K562 (cell line): Measurements from ENCODE around the gene PTPN11. TPM values are rescaled to one million over a fixed set of nuclear protein-coding genes. Genes with fewer than 3 reads are reported as not detected.

Source experiments
- ARID2 ChIP-seq: fragments of 450-650 bp; IDR thresholded peaks from 2 replicates; pipeline ENCODE4 v1.6.1; 2017; ENCODE audit warnings: antibody characterized with exemption, mild to moderate bottlenecking
- ATF1 ChIP-seq, 2 experiments: fragments of 450-650 bp in 1 of 2; IDR thresholded peaks; 2 replicates each; pipeline ENCODE4 v1.6.1; 2016; ENCODE audit warnings: missing compliant biosample characterization in 1 of 2, missing genetic modification characterization in 1 of 2
- BMI1 ChIP-seq: fragments of 150-350 bp; IDR thresholded peaks from 2 replicates; pipeline ENCODE4 v1.6.1; 2014; ENCODE audit warnings: low read length
- CC2D1A ChIP-seq: fragments of 450-650 bp; IDR thresholded peaks from 2 replicates; pipeline ENCODE4 v1.6.1; 2017; ENCODE audit warnings: mild to moderate bottlenecking
- COPS2 ChIP-seq: fragments of 450-650 bp; conservative IDR thresholded peaks from 2 replicates; pipeline ENCODE4 v1.6.1; 2016; ENCODE audit warnings: mild to moderate bottlenecking, moderate library complexity
- HOXB6 ChIP-seq: fragments of 250-450 bp; sonication (Bioruptor Pico); IDR thresholded peaks from 2 replicates; pipeline ENCODE4 v1.5.1; 2022; ENCODE audit warnings: mild to moderate bottlenecking, borderline replicate concordance
- KLF13 ChIP-seq: fragments of 450-650 bp; IDR thresholded peaks from 2 replicates; pipeline ENCODE4 v1.6.1; 2016; ENCODE audit warnings: missing genetic modification characterization, low read depth, mild to moderate bottlenecking, missing compliant biosample characterization, moderate library complexity, borderline replicate concordance
- MCM3 ChIP-seq: fragments of 450-650 bp; IDR thresholded peaks from 2 replicates; pipeline ENCODE4 v1.6.1; 2016
- MCM5 ChIP-seq: fragments of 450-650 bp; IDR thresholded peaks from 2 replicates; pipeline ENCODE4 v1.6.1; 2016; ENCODE audit warnings: low read depth
- NRF1 ChIP-seq, 2 experiments: fragments of 450-650 bp; IDR thresholded peaks in 1 of 2; conservative IDR thresholded peaks in 1 of 2; 2 replicates each; pipeline ENCODE4 v1.6.1; 2014; ENCODE audit warnings: mild to moderate bottlenecking in 2 of 2
- RAD21 ChIP-seq, 2 experiments: fragments of 250-450 bp in 1 of 2; fragments of 450-650 bp in 1 of 2; sonication (Bioruptor Pico) in 1 of 2; formaldehyde crosslinking in 1 of 2; IDR thresholded peaks in 1 of 2; conservative IDR thresholded peaks in 1 of 2; 2 replicates each; pipeline versions ENCODE4 v1.4.0 to v1.8.0; 2020 to 2022; ENCODE audit warnings: mild to moderate bottlenecking in 2 of 2, moderate library complexity in 1 of 2
- RCOR1 ChIP-seq, 2 experiments: IDR thresholded peaks; 2 replicates each; pipeline ENCODE4 v1.6.1; 2012; ENCODE audit warnings: low read depth in 2 of 2, low read length in 2 of 2, borderline replicate concordance in 1 of 2, improper control_type of control experiment in 1 of 2
- ZFX ChIP-seq: sonication (generic); formaldehyde crosslinking; IDR thresholded peaks from 2 replicates; pipeline ENCODE4 v1.8.0; 2022; ENCODE audit warnings: mild to moderate bottlenecking, missing genetic modification reagents, moderate library complexity
- ZNF12 ChIP-seq: sonication (generic); formaldehyde crosslinking; IDR thresholded peaks from 2 replicates; pipeline ENCODE4 v1.4.0; 2020; ENCODE audit warnings: mild to moderate bottlenecking, missing genetic modification reagents
- ZNF143 ChIP-seq: sonication (generic); formaldehyde crosslinking; IDR thresholded peaks from 2 replicates; pipeline ENCODE4 v1.9.0; 2022; ENCODE audit warnings: mild to moderate bottlenecking, missing genetic modification reagents
- ZNF146 ChIP-seq: IDR thresholded peaks from one replicate; pipeline ENCODE4 v1.6.1; 2018; ENCODE audit warnings: missing compliant biosample characterization; ENCODE audit not compliant: unreplicated experiment
- polyA plus RNA-seq, 8 experiments: library from polyadenylated mRNA; depleted of rRNA in 4 of 8; stranded (reverse) in 5 of 8; unstranded in 3 of 8; fragments of >200 nt; fragmentation: Nextera tagmentation in 2 of 8; fragmentation: Illumina TruSeq in 1 of 8; extraction: Ambion mirVana in 2 of 8; extraction: Trizol in 1 of 8; gene quantifications; 2 replicates each; pipeline versions ENCODE4 v1.2.1 to v1.2.3, GENCODE V29; 2011 to 2014; ENCODE audit warnings: inconsistent platforms in 1 of 8, missing spikeins in 1 of 8
- total RNA-seq, 7 experiments: library from RNA; depleted of rRNA in 6 of 7; stranded (reverse); fragments of >200 nt in 6 of 7; fragmentation: Illumina TruSeq in 2 of 7; extraction: Trizol in 2 of 7; gene quantifications; 2 replicates each; pipeline versions ENCODE4 v1.2.1 to v1.2.3, GENCODE V29; 2011 to 2021; ENCODE audit warnings: low replicate concordance in 1 of 7
- TF ChIP-seq, protein P1 (sequence below): fragments of 200-800 bp; sonication (Bioruptor generic); IDR thresholded peaks from 2 replicates; pipeline ENCODE4 v1.6.1; 2016; ENCODE audit warnings: missing genetic modification characterization, missing compliant biosample characterization
- TF ChIP-seq, protein P2 (sequence below): fragments of 250-450 bp; sonication (Bioruptor Pico); IDR thresholded peaks from 2 replicates; pipeline ENCODE4 v1.8.0; 2022; ENCODE audit warnings: inconsistent platforms
- TF ChIP-seq, protein P3 (sequence below): fragments of 450-650 bp; formaldehyde crosslinking; IDR thresholded peaks from 2 replicates; pipeline ENCODE4 v1.4.0; 2020; ENCODE audit warnings: mild to moderate bottlenecking, moderate library complexity
- TF ChIP-seq, protein P4 (sequence below): sonication (generic); formaldehyde crosslinking; IDR thresholded peaks from 2 replicates; pipeline ENCODE4 v1.9.0; 2022; ENCODE audit warnings: mild to moderate bottlenecking, missing genetic modification reagents

The PTPN11 gene
- total and polyA plus RNA-seq, 9 of the 15 experiments (the other 6 are each of a cell fraction or from before 2014, with no cell fraction given) = 22.5 to 126 (median 79.7) TPM

DNA sequence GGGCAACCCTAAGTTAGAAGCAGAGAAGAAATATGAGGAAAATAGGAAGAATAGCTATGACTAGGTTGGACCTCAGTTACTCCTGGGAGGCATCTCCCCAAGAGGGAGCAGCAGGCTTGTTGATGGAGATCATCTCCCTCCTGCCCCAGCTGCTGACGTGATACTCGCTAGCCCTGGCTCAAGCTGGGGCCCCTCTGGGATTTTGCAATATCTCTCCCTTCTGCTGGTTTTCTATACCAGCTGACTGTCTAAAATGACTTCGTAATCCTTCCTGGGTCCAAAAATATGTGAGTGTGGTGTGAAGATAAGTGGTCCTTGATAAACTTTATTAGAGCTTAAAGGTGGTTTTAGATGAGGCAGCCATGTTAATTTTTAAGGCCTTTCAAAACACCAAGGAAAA, 32.0 kb upstream of the PTPN11 start (continued):
- TF ChIP-seq ATF1 (CRISPR knock-in tag; IDR thresholded peaks at IDR 0.05) (no peak), ATF1 (tag; IDR thresholded peaks at IDR 0.05) (peak; percentile 38), ZNF143 (CRISPR knock-in tag) (no peak), NRF1 (conservative IDR thresholded peaks at IDR 0.05 in 1 of 2, IDR thresholded peaks at IDR 0.05 in 1 of 2) (no peak), KLF13 (tag) (no peak), CC2D1A (0 out of 2 replicates have a peak, but pooled peaks have one; percentile 14), BMI1 (no peak), ZNF146 (no peak), RAD21 (CRISPR knock-in tag; conservative IDR thresholded peaks at IDR 0.05 in 1 of 2, IDR thresholded peaks at IDR 0.05 in 1 of 2) (peak in 1 of 2 experiments; percentile 14; a peak in 1 of 4 replicates), ZFX (no peak), RCOR1 (IDR thresholded peaks at IDR 0.05; ENCODE audit: borderline replicate concordance in 1 of 2, low read depth in 2 of 2, low read length in 2 of 2) (peak in 1 of 2 experiments; percentile 73; a peak in 1 of 4 replicates), ARID2 (no peak), MCM3 (no peak), HOXB6 (CRISPR knock-in tag) (no peak), ZNF12 (no peak), MCM5 (no peak), COPS2 (no peak)
- TF ChIP-seq, protein P1, sequence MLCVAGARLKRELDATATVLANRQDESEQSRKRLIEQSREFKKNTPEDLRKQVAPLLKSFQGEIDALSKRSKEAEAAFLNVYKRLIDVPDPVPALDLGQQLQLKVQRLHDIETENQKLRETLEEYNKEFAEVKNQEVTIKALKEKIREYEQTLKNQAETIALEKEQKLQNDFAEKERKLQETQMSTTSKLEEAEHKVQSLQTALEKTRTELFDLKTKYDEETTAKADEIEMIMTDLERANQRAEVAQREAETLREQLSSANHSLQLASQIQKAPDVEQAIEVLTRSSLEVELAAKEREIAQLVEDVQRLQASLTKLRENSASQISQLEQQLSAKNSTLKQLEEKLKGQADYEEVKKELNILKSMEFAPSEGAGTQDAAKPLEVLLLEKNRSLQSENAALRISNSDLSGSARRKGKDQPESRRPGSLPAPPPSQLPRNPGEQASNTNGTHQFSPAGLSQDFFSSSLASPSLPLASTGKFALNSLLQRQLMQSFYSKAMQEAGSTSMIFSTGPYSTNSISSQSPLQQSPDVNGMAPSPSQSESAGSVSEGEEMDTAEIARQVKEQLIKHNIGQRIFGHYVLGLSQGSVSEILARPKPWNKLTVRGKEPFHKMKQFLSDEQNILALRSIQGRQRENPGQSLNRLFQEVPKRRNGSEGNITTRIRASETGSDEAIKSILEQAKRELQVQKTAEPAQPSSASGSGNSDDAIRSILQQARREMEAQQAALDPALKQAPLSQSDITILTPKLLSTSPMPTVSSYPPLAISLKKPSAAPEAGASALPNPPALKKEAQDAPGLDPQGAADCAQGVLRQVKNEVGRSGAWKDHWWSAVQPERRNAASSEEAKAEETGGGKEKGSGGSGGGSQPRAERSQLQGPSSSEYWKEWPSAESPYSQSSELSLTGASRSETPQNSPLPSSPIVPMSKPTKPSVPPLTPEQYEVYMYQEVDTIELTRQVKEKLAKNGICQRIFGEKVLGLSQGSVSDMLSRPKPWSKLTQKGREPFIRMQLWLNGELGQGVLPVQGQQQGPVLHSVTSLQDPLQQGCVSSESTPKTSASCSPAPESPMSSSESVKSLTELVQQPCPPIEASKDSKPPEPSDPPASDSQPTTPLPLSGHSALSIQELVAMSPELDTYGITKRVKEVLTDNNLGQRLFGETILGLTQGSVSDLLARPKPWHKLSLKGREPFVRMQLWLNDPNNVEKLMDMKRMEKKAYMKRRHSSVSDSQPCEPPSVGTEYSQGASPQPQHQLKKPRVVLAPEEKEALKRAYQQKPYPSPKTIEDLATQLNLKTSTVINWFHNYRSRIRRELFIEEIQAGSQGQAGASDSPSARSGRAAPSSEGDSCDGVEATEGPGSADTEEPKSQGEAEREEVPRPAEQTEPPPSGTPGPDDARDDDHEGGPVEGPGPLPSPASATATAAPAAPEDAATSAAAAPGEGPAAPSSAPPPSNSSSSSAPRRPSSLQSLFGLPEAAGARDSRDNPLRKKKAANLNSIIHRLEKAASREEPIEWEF (CRISPR knock-in tag) = no peak
- TF ChIP-seq, protein P2, sequence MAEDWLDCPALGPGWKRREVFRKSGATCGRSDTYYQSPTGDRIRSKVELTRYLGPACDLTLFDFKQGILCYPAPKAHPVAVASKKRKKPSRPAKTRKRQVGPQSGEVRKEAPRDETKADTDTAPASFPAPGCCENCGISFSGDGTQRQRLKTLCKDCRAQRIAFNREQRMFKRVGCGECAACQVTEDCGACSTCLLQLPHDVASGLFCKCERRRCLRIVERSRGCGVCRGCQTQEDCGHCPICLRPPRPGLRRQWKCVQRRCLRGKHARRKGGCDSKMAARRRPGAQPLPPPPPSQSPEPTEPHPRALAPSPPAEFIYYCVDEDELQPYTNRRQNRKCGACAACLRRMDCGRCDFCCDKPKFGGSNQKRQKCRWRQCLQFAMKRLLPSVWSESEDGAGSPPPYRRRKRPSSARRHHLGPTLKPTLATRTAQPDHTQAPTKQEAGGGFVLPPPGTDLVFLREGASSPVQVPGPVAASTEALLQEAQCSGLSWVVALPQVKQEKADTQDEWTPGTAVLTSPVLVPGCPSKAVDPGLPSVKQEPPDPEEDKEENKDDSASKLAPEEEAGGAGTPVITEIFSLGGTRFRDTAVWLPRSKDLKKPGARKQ (CRISPR knock-in tag) = no peak
- TF ChIP-seq, protein P3, sequence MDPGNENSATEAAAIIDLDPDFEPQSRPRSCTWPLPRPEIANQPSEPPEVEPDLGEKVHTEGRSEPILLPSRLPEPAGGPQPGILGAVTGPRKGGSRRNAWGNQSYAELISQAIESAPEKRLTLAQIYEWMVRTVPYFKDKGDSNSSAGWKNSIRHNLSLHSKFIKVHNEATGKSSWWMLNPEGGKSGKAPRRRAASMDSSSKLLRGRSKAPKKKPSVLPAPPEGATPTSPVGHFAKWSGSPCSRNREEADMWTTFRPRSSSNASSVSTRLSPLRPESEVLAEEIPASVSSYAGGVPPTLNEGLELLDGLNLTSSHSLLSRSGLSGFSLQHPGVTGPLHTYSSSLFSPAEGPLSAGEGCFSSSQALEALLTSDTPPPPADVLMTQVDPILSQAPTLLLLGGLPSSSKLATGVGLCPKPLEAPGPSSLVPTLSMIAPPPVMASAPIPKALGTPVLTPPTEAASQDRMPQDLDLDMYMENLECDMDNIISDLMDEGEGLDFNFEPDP (CRISPR knock-in tag) = no peak
- TF ChIP-seq, protein P4, sequence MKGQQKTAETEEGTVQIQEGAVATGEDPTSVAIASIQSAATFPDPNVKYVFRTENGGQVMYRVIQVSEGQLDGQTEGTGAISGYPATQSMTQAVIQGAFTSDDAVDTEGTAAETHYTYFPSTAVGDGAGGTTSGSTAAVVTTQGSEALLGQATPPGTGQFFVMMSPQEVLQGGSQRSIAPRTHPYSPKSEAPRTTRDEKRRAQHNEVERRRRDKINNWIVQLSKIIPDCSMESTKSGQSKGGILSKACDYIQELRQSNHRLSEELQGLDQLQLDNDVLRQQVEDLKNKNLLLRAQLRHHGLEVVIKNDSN (CRISPR knock-in tag) = no peak
